ENCODE measurements around the gene SIK3. TPM values are rescaled to one million over a fixed set of nuclear protein-coding genes. Genes with fewer than 3 reads are reported as not detected.
"Not testable (repeated sequence)": the region's sequence is repeated elsewhere in the genome, so short reads cannot be mapped to it uniquely, and the experiment has no call there.

The SIK3 gene
- total RNA-seq, 1 donor = 25.7 TPM

DNA sequence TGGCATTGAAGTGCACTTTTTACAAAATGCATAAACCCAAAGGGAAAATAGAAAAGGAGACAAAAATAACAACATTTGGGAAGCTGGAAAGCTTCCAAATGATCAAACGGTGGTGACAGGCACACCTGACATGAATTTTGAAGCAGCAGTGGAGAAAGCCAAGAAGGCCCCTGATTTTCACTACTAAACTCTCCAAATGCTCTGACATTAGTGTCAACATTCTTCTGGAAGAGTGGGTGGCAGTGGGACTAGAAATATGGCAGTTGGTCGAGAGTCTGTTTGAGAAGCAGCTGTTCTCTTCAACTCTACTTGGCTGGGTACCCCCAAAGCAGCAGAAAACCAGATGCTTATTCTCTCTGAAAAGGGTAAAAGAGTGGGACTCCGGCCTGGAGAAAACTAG lies 294.2 kb downstream of the SIK3 start:
- Histone ChIP-seq H3K27me3 (ENCODE audit: insufficient read depth, low read length) (no peaks in the 10 kb centered on the region), H3K4me1 (ENCODE audit: insufficient read depth, low read length) (peaks cover 7% of the 10 kb centered on the region), H2AFZ (ENCODE audit: low read length) (no peak overlapping the region), H3K4me3 (ENCODE audit: insufficient read depth, low read length) (no peak overlapping the region), H3K9me3 (ENCODE audit: low read depth, low read length) (no peaks in the 10 kb centered on the region), H3K36me3 (ENCODE audit: insufficient read depth, low read length) (no peaks in the 10 kb centered on the region), H4K20me1 (ENCODE audit: insufficient read depth, low read length) (no peaks in the 10 kb centered on the region), H3K4me2 (ENCODE audit: insufficient read depth, low read length) (no peak overlapping the region), H3K79me2 (ENCODE audit: insufficient read depth, low read length) (no peaks in the 10 kb centered on the region), H3K27ac (ENCODE audit: low read depth, low read length) (no peak overlapping the region)
- TF ChIP-seq, protein P1, sequence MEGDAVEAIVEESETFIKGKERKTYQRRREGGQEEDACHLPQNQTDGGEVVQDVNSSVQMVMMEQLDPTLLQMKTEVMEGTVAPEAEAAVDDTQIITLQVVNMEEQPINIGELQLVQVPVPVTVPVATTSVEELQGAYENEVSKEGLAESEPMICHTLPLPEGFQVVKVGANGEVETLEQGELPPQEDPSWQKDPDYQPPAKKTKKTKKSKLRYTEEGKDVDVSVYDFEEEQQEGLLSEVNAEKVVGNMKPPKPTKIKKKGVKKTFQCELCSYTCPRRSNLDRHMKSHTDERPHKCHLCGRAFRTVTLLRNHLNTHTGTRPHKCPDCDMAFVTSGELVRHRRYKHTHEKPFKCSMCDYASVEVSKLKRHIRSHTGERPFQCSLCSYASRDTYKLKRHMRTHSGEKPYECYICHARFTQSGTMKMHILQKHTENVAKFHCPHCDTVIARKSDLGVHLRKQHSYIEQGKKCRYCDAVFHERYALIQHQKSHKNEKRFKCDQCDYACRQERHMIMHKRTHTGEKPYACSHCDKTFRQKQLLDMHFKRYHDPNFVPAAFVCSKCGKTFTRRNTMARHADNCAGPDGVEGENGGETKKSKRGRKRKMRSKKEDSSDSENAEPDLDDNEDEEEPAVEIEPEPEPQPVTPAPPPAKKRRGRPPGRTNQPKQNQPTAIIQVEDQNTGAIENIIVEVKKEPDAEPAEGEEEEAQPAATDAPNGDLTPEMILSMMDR (IDR thresholded peaks at IDR 0.05; ENCODE audit: extremely low read depth, low read depth, low read length) = no peak
- no peak for DNase-seq (ENCODE audit: insufficient read length, low spot score, missing footprints)

DNA sequence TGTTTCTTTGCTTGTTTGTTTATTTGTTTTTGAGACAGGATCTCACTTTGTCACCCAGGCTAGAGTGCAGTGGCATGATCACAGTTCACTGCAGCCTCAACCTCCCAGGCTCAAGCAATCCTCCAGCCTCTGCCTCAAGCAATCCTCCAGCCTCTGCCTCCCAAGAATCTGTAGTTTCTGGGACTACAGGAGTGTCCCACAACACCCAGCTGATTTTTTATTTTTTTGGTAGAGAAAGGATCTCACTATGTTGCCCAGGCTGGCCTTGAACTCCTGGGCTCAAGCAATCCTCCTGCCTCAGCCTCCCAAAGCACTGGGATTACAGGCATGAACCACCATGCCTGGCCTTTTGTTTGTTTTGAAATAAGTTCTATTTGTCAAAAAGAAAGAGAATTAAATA lies 296.6 kb downstream of the SIK3 start:
- H4K20me1 ChIP-seq (ENCODE audit: insufficient read depth, low read length); H3K27me3 ChIP-seq (ENCODE audit: insufficient read depth, low read length); H3K27ac ChIP-seq (ENCODE audit: low read depth, low read length); H3K4me2 ChIP-seq (ENCODE audit: insufficient read depth, low read length); DNase-seq (ENCODE audit: insufficient read length, low spot score, missing footprints); H3K4me1 ChIP-seq (ENCODE audit: insufficient read depth, low read length); H3K9me3 ChIP-seq (ENCODE audit: low read depth, low read length); H3K36me3 ChIP-seq (ENCODE audit: insufficient read depth, low read length); H3K79me2 ChIP-seq (ENCODE audit: insufficient read depth, low read length); H2AFZ ChIP-seq (ENCODE audit: low read length); H3K4me3 ChIP-seq (ENCODE audit: insufficient read depth, low read length): not testable (repeated sequence)

DNA sequence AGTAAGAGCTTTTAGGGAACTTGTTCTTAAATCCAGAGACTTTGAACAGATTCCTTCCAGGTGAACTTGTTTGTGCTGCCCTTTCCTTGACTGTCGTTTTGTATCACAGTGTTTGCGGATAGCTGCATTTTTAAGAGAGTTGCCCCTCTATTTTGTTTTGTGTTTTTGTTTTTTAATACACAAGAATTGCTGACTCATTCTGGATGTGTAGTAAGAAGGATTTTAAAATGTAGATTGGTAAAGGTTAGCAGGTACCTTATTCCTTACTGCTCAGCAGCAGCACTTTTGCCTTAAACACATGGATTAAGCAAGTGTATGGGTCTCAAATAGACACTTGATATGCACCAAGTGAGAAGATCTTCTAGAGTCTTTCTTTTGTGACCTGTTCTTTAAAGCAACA lies 297.6 kb downstream of the SIK3 start:
- Histone ChIP-seq H3K4me1 (ENCODE audit: insufficient read depth, low read length) (no peaks in the 10 kb centered on the region), H3K27me3 (ENCODE audit: insufficient read depth, low read length) (no peaks in the 10 kb centered on the region), H3K4me3 (ENCODE audit: insufficient read depth, low read length) (no peak overlapping the region), H3K36me3 (ENCODE audit: insufficient read depth, low read length) (no peaks in the 10 kb centered on the region), H2AFZ (ENCODE audit: low read length) (no peak overlapping the region), H3K27ac (ENCODE audit: low read depth, low read length) (no peak overlapping the region), H3K9me3 (ENCODE audit: low read depth, low read length) (no peaks in the 10 kb centered on the region), H4K20me1 (ENCODE audit: insufficient read depth, low read length) (no peaks in the 10 kb centered on the region), H3K4me2 (ENCODE audit: insufficient read depth, low read length) (no peak overlapping the region), H3K79me2 (ENCODE audit: insufficient read depth, low read length) (no peaks in the 10 kb centered on the region)
- DNase-seq (ENCODE audit: insufficient read length, low spot score, missing footprints) = no peak
- TF ChIP-seq, protein P1 (IDR thresholded peaks at IDR 0.05; ENCODE audit: extremely low read depth, low read depth, low read length) = no peak

DNA sequence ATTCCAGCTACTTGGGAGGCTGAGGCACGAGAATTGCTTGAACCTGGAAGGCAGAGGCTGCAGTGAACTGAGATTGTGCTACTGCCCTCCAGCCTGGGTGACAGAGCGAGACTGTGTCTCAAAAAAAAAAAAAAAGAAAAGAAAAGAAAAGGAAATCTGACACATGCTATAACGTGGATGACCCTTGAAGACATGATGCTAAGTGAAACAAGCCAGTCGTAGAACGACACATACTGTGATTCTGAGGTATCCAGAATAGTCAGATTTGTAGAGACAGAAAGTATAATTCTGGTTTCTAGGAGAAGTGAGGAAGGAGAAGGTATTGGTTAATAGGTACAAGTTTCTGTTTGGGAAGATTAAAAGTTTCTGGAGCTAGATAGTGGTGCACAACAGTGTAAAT lies 299.9 kb downstream of the SIK3 start:
- Histone ChIP-seq H3K27ac (ENCODE audit: low read depth, low read length) (no peak overlapping the region), H3K27me3 (ENCODE audit: insufficient read depth, low read length) (no peaks in the 10 kb centered on the region), H3K4me2 (ENCODE audit: insufficient read depth, low read length) (no peak overlapping the region), H2AFZ (ENCODE audit: low read length) (no peak overlapping the region), H3K4me1 (ENCODE audit: insufficient read depth, low read length) (peaks cover 11% of the 10 kb centered on the region), H3K4me3 (ENCODE audit: insufficient read depth, low read length) (no peak overlapping the region), H4K20me1 (ENCODE audit: insufficient read depth, low read length) (no peaks in the 10 kb centered on the region), H3K9me3 (ENCODE audit: low read depth, low read length) (no peaks in the 10 kb centered on the region), H3K36me3 (ENCODE audit: insufficient read depth, low read length) (no peaks in the 10 kb centered on the region), H3K79me2 (ENCODE audit: insufficient read depth, low read length) (no peaks in the 10 kb centered on the region)
- TF ChIP-seq, protein P1 (IDR thresholded peaks at IDR 0.05; ENCODE audit: extremely low read depth, low read depth, low read length) = no peak
- no peak for DNase-seq (ENCODE audit: insufficient read length, low spot score, missing footprints)

Data from osteoblast (primary cell).